Stimulated activated CD8-positive, alpha-beta memory T cell treated with anti-CD3 and anti-CD28 coated beads, Interleukin-12 subunit alpha, Interleukin-12 subunit beta, amount 100 ng/mL, for 4 hours (primary cell): Measurements from ENCODE around the gene UTS2.

Experiments
- DNase-seq: peaks from one replicate; pipeline ENCODE4 v3.0.0-alpha.2; 2020; ENCODE audit warnings: low read depth

UTS2 gene

DNA sequence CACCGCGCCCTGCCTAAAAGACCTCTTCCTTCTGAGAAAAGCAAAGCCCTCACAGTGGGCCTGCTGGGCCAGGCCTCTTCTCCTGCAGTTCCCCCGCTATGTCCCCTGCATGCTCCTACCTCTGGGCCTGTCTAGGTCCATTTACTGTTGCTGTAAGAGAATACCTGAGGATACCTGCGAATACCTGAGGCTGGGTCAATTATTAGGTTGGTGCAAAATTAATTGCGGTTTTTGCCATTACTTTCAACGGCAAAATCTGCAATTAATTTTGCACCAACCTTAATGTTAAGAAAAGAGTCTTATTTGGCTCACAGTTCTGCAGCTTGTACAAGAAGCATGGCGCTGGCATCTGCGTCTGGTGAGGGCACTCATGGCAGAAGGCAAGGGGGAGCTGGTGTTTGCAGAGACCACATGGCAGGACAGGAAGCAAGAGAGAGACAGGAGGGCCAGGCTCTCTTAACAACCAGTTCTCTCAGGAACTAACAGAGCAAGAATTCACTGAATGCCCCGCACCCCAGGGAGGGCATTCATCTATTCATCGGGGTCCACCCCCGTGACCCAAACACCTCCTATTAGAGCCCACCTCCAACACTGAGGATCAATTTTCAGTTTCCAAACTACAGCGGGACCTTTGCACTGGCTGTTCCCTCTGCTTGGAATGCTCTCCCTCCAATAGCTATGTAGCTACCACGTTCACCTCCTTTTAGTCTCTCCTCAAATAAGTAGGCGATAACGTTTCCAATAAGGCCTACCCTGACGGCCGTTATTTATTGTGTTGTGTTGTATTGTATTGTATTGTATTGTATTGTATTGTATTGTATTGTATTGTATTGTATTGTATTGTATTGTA, 9.6 kb upstream of the UTS2 start:
- no peak for DNase-seq

DNA sequence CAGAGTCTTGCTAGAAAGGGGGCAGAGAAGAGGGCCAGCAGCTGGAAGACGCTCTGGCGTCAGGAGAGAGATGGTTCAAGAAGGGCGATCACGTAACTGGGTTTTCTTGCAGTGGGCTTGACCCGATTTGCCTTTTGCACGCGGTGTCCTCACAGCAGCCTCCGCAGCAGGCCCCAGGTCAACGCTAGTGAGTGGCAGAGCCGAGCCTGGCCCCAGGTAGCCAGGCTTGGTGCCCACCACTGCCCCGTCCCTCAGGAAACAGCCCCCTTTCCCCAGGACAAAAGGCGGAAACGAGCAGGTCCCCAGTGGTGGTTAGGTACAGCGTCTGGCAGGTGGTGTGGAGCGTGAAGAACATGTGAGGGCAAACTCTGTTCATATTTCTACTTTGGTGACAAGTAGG, 8.6 kb upstream of the UTS2 start:
- no peak for DNase-seq

DNA sequence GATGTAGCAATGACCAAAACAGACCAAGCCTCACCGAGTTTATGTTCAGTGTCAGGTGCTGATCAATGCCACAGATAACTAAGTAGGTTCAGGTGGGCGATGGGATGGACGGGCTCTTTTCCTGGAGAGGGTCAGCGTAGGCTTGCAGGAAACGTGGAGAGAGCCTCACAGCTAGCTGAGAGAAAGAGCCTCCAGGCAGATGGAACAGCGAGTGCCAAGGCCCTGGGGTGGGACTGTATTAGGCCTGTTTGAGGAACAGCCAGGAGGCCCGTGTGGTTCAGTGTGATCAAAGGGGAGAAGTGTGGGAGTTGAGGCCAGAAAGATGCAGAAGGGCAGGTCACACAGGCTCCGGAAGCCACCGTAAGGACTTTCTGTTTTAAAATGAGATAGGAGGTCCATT, 7.3 kb upstream of the UTS2 start:
- DNase-seq: no peak

DNA sequence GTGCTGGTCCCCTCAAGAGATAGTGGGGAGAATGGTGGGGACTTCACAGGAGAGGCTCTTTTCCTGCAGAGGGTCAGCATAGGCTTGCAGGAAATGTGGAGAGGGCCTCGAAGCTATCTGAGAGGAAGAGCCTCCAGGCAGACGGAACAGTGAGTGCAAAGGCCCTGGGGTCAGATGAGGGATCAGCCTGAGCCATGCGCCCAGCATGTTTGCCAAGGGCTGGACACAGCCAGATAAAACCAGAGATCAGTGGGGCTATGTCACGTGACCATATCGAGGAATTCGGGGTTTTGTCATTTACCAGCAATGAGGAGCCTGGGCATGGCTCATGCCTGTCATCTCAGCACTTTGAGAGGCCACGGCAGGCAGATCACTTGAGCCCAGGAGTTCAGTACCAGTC, 6.5 kb upstream of the UTS2 start:
- DNase-seq: no peak

DNA sequence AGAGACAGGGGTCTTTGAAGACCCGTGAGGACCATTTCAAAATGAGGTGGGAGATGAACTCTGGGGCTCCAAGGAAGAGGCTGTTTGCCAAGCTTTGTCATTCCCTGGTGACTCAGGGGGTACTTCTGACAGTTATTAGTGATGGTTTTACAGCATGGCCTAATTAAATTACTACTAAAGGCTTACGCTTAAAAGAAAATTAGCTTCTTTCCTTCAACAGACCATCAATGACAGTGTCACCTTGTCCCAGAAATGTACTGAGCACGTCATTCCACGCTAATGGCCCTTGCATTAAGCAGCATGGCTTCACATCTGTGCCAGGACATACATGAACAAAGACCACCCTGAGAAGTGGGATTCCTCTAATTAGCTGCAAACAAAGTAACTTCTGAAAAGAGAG, 5.1 kb upstream of the UTS2 start:
- no peak for DNase-seq

DNA sequence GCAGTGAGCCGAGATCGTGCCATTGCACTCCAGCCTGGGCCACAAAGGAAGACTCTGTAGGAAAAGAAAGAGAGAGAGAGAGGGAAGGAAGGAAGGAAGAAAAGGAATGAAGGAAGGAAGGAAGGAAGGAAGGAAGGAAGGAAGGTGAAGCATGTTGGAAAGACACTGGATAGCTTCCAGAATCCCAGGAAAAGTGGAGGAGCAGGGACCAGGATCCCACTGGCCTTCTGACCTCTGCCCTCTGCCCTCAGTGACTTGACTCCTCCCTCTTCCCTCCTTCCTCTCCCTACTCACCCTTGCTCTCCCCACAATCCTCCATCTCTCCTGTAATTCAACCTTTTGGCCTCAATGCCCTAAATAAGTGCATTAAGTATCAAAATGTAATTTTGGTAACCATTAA, 4.1 kb upstream of the UTS2 start:
- DNase-seq: no peak

DNA sequence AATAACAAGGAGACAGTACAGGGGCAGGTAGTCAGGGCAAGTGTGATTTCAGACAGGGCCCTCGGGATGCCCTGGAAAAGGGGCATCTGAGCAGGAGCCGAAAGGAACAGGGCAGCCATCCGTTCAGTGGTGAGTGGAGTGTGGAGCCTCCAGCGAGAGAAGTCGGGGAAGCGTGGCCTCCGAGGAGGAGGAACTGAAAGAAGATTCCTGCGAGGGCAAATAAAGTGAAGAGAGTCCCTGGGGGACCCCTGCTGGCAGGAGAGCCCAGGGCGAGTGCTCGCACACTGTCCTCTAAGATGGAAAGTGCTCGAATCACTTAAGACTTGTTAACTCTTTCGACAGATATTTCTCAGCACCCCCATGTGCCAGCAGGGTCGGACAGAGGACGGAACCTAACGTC, 3.5 kb upstream of the UTS2 start:
- no peak for DNase-seq

DNA sequence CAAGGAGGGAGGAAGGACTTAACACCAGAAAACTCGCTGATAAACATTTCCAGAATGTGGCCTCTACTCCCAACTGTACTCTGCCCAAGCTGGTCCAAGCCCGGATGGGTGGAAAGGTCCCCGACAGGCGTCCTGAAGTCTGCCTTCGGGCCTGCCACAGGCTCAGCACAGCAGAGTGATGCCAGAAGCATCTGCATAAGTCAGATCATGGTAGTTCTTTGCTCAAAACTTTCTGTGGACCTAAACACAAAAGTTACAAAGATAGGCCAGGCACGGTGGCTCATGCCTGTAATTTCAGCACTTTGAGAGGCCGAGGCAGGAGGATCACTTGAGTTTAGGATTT, 790 bp upstream of the UTS2 start:
- DNase-seq: no peak

DNA sequence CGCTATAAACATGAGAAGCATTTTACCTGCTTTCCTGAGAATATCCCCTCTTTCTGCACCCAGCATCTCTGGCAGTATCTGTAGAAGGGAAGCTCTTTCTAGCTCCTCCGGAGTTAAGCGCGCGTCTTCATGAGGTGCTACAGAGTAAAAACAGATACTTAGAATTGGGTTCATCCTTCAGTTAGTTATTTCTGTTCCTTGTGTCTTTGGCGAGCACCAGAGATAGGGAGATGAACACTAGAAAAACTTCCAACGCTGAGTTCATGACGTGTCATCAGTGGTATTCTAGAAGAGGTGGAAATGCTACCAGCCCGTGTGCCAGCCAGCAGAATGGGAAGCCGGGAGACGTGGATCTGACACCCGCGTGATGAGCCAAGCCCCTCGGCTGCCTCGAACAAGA, 2.1 kb downstream of the UTS2 start:
- DNase-seq: no peak

DNA sequence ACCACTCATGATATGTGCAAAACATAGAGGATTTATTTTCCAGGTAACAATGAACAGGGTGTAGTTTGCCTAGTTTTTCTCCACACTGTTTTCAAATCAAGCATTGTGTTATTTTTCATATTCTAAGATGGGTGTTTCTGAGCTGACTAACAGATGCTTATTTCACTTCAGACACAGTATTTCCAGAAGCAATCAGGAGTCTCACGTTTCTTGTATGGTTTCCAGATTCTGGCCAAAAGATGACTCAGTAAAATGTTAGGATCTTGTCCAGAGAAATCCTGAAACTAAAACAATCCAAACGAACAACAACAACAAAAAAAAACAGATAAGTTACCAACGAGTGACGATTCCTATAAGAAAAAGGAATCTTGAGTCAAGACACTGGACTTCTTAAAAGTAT, 5.3 kb downstream of the UTS2 start:
- no peak for DNase-seq

DNA sequence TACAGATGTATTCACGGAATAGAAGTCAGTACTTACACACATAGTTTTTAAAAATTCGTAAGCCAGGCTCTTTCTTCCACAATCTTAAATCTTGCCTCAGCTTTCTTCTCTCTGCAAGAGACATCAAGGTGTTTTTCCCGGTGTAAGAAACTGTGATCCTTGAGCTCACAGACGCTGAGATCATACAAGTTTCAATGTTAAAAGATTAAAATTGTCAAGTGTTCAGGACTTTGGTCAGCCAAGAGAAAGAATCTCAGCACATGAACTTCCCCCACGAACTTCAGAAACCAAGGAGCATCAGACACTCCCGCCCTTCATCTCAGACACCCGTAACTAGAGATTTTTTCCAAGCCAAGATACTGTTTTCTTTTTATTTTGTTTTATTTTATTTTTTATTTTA, 6.2 kb downstream of the UTS2 start:
- no peak for DNase-seq

DNA sequence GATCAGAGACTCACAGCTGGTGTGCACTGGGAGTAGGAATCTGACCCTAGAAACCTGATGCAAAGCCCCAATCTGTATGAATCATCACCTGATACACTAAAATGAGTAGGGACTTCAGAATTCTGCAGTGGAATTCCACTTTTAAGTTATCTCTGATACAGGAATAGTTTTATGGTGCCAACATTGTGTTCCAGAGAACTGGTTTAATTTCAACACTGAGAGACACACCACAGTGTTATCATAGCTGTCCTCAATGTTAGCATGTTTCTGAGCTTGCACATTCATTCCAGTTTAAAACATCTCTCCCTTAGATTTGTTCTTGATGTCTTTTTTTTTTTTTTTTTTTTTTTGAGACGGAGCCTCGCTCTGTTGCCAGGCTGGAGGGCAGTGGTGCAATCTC, 7.1 kb downstream of the UTS2 start:
- no peak for DNase-seq

DNA sequence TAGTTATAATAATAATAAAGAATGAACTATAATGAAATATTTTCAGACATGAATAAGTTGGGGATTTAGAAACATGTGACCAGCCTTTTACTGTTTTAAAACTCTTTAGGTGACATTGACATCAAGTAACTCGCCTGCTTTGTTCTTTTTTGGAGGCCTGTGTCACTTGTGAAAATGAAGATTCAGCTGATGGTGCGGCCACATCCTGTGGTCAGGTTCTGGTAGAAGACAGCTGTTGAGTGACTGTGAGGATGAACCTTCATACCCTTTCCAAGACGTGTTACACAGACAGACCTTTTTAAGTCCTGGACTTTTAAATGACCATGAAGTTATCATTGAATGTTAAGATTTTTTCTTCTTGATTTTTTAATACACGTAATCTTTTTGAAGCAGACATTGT, 10.3 kb downstream of the UTS2 start:
- no peak for DNase-seq

DNA sequence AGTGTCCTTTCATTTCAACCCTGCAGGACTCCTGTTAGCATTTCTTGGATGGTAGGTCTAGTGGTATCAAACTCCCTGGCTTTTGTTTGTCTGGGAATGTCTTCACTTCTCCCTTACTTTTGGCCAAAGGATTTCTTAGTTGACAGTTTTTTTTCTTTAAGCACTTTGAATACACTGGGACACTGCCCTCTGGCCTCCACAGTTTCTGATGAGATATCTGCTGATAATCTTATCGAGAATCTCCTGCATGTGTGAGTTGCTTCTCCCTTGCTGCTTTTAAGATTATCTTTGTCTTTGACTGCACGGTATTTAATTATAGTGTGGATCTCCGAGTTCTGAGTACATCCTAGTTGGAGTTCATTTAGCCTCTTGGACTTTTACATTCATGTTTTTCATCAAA, 13.3 kb downstream of the UTS2 start:
- DNase-seq: no peak

DNA sequence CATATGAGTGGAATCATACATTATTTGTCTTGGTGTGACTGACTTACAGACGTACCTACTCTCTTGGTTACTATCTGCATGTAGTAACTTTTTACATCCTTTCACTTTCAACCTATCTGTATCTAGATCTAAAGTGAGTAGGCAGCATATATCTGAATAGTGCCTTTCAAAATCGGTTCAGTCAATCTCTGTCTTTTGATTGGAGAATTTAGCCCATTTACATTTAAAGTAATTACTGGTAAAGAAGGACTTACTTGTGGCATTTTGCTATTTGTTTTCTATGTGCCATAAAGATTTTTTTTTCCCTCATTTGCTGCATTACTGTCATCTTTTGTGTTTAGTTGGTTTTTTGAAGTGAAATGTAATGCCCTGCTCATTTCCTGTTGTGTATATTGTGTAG, 14.2 kb downstream of the UTS2 start:
- no peak for DNase-seq

DNA sequence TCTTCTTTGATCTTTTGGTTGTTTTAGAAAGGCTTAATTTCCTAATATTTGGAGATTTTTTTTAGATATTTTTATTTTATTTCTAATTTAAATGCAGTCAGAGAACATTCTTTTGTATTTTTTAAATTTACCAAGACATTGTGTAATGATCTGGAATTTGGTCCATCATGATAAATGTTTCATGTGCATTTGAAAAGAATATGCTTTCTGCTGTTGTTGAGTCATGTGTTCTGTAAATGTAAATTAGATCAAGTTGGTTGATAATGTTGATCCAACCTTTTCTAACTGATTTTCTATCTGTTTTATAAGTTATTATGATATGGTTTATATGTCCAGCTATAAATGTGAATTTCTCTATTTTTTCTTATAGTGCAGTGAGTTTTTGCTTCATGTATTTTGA, 19.8 kb downstream of the UTS2 start:
- DNase-seq: no peak

DNA sequence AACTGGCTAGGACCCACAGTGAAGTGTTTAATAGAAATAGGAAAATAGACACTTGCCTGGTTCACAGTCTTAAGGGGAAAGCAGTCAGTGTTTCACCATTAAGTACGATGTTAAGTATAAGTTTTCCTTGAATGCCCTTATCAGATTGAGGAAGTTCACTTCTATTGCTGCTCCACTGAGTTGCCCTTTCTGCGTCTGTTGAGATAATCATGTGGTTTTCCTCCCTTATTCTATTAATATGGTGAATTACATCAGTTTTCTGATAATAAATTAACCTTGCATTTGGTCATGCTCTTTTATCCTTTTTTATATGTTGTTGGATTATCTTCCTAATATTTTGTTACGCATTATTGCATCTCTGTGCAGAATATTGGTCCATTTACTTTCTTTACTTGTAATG, 21.4 kb downstream of the UTS2 start:
- DNase-seq: no peak

DNA sequence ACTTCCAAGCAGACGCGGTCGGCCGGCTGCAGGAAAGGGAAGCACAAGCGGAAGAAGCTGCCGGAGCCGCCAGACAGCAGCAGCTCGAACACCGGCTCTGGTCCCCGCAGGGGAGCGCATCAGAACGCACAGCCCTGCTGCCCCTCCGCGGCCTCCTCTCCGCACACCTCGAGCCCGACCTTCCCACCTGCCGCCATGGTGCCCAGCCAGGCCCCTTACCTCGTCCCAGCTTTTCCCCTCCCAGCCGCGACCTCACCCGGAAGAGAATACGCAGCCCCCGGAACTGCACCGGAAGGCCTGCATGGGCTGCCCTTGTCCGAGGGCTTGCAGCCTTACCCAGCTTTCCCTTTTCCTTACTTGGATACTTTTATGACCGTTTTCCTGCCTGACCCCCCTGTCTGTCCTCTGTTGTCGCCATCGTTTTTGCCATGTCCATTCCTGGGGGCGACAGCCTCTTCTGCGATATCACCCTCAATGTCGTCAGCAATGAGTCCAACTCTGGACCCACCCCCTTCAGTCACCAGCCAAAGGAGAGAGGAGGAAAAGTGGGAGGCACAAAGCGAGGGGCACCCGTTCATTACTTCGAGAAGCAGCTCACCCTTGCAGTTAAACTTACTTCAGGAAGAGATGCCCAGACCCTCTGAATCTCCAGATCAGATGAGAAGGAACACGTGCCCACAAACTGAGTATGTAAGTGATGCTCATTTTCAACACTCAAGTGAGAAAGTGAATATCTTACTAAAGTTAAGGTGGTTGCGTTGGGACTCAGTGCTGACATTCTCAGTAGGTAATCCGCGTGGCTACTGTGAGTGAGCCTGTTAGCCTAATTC, 25.5 kb downstream of the UTS2 start:
- peak; percentile 17 for DNase-seq

DNA sequence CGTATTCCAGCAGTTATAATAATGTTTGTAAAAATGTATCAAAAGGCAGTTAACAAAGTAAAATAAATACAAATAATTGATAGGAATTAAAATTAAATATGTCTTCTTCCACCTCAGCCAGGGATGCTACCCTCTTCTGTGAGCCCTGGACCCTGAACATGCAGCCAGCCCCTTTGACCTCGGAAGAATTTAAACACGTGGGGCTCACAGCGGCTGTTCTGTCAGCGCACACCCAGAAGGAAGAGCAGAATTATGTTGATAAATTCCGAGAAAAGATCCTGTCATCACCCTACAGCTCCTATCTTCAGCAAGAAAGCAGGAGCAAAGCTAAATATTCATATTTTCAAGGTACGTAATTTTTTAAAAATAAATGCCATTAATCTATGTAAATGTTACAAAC, 26.5 kb downstream of the UTS2 start:
- DNase-seq: no peak

DNA sequence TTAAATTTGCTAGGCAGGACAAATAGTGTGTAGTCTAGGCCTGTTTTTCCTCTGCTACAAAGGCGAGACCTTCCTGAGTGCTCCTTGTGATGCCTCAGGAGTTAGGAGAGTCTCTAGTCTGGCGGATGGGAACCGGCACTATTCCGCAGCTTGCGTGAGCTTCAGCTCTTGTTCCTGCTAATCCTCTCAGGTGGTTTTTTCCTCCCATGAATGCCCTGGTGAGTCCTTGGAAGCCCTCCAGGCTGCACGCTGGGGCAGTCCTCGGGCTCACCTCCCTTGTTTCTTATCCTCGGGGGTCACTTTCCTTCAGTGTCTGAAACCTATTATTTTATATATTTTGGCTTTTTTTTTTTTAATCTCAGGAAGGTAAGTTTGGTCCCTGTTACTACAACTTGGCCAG, 28.2 kb downstream of the UTS2 start:
- DNase-seq: no peak

DNA sequence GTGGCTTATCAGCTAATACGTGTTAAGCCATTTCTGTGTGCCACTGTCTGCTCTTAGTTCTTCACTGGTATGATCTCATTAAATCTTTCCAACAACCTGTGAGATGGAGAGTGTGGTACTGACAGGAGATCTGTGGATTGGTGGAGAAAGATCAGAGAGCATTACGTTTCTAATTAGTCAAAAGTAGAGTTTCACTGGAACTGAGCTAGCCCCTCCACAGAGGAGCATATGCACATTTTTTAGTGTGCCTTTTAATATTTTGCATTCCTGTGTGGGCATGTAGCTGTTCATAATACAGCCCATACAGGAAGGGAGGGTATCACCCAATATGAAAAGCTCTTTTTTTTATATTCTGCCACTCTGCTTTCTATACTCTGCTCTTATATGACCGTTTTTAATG, 31.6 kb downstream of the UTS2 start:
- no peak for DNase-seq

DNA sequence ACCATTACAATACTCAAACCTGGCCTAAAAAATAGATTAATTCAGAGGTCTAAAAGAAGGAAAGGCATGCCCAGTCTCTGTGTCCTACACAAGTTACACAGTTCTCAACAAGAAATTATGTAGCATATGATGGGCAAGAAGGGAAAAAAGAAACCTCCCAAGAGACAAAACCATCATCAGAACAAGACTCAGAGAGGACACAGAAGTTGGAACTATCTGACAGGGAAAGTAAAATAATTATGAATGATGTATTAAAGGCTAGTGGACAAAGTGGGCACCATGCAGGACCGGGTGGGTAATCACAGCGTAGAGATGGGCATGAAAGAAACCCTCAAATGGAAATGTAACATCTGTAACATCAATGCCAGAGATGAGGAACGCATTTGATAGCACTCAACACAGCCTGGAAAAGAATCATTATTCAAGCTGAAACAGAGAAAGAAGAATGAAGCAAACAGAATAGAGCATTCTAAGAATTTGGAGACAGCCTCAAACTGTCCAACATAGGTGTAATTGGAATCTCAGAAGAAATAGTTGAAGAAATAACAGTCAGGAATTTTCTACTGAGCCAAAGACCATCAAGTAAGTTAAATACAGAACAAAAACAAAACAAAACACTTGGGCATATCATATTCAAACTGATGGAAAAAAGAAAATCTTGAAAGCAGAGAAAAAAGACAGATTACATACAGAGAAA, 39.0 kb downstream of the UTS2 start:
- no peak for DNase-seq

DNA sequence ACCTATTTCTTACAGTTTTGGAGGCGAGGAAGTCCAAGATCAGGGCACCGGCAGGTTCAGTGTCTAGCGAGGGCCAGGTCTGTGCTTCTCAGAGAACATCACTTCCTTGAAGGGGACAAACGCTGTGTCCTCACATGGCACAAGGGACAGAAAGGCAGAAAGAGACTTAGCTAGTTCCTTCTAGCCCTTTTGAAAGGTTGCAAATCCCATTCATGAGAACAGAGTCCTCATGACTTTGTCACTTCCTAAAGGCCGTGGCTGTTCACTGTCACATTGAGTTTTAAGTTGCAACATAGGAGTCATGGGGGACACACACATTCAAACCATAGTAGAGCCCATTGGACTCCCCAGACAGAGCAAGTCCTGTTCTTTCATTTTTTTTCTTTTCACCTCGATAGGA, 41.4 kb downstream of the UTS2 start:
- DNase-seq: no peak
